ENCODE results near the gene FKBP9. TPM values are rescaled to one million over a fixed set of nuclear protein-coding genes. Genes with fewer than 3 reads are reported as not detected.
A peak's percentile ranks its signal among the peaks of the same experiment; 100 is the strongest.

Gene FKBP9
- total RNA-seq, 1 donor from 2014 or later = 157 TPM

DNA sequence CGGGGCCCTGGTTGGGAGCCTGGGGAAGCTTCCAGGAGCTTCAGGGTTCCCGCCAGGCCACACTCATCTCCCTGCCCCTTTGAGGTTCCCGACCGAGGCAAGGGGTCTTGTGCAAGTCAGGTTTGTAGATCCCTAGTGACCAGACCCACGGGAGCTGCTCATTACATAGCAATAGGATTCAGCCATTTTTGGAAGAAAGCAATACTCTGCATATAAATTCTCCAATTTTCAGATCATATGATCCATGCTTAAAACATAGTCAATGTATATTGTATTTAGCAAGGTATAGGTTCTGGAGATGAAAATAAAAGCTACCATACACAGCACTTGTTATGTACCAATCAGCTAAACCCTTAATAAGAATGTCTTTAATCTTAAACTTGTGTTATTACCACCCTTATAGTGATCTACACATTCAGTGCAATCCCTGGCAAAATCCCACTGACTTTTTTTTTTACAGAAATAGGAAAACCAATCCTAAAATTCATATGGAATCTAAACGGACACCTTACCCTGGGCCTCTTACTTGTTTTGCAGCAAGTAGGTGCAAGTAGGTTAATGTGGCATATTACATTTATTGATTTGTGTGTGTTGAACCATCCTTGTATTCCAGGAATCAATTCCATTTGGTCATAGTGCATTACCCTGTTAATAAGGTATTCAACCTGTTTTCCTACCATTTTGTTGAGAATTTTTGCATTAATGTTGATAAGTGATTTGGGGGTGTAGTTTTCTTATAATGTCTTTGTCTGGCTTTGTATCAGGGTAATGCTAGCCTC, 13.8 kb upstream of the FKBP9 start:
- Histone ChIP-seq H3K9me3 (ENCODE audit: insufficient read depth, low read depth, low read length) (peaks cover 4% of the 10 kb centered on the region), H3K36me3 (ENCODE audit: insufficient read depth, low read length) (peaks cover 2% of the 10 kb centered on the region), H3K27me3 (ENCODE audit: insufficient read depth, low read length) (no peaks in the 10 kb centered on the region), H3K4me1 (ENCODE audit: insufficient read depth, low read length) (peaks cover 7% of the 10 kb centered on the region), H3K79me2 (ENCODE audit: insufficient read depth, low read length) (peaks cover 21% of the 10 kb centered on the region), H4K20me1 (ENCODE audit: insufficient read depth, low read length) (peaks cover 8% of the 10 kb centered on the region), H3K4me3 (ENCODE audit: insufficient read depth, low read depth, low read length) (peak overlapping the region; percentile 63), H3K9ac (ENCODE audit: low read length) (peak overlapping the region; percentile 87), H3K4me2 (ENCODE audit: low read length) (peak overlapping the region; percentile 92), H2AFZ (ENCODE audit: low read depth, low read length) (peak overlapping the region; percentile 53), H3K27ac (ENCODE audit: low read depth, low read length) (no peak overlapping the region)
- TF ChIP-seq EZH2 (IDR thresholded peaks at IDR 0.05; ENCODE audit: insufficient read depth, low read length) = no peak
- TF ChIP-seq, protein P1, sequence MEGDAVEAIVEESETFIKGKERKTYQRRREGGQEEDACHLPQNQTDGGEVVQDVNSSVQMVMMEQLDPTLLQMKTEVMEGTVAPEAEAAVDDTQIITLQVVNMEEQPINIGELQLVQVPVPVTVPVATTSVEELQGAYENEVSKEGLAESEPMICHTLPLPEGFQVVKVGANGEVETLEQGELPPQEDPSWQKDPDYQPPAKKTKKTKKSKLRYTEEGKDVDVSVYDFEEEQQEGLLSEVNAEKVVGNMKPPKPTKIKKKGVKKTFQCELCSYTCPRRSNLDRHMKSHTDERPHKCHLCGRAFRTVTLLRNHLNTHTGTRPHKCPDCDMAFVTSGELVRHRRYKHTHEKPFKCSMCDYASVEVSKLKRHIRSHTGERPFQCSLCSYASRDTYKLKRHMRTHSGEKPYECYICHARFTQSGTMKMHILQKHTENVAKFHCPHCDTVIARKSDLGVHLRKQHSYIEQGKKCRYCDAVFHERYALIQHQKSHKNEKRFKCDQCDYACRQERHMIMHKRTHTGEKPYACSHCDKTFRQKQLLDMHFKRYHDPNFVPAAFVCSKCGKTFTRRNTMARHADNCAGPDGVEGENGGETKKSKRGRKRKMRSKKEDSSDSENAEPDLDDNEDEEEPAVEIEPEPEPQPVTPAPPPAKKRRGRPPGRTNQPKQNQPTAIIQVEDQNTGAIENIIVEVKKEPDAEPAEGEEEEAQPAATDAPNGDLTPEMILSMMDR (IDR thresholded peaks at IDR 0.05; ENCODE audit: insufficient read depth, low read depth, low read length) = no peak
- no peak for DNase-seq (ENCODE audit: low read depth)
- Mint-ChIP-seq H3K27me3 (ENCODE audit: low read depth, unreplicated experiment) (peaks cover 5% of the 10 kb centered on the region), H3K36me3 (ENCODE audit: low read depth, unreplicated experiment) (peaks cover 5% of the 10 kb centered on the region), H3K4me1 (ENCODE audit: low read depth, unreplicated experiment) (no peaks in the 10 kb centered on the region), H3K27ac (ENCODE audit: unreplicated experiment) (no peak overlapping the region), H3K9me3 (ENCODE audit: unreplicated experiment) (peaks cover 9% of the 10 kb centered on the region), H3K4me3 (ENCODE audit: unreplicated experiment) (peak overlapping the region; percentile 74)
- no peak for FAIRE-seq

DNA sequence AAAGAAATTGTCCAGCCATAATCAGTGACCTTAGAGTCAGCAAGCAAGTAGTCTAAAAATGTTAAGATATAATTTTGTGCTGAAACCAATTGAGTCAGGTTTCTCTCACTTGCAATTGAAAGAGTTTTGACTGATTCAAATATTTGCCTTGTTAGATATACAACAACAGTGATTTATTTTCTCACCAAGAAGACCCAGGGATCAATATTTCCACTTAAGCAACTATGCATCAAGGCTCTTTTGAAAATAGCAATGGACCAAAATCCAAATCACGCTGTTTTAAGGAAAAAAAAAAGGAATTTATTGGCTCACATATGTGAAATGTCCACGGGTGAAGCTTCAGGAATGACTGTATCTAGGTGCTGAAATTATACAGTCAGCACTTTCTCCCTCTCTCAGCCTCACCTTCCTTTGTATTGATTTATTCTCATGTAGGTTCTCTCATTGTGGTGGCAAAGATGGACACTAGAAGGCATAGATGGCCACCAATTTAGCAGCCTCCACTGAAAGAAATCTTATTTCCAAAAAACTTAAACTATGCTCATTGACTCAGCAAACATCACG, 9.7 kb upstream of the FKBP9 start:
- FAIRE-seq (no peak), DNase-seq (ENCODE audit: low read depth) (no peak)
- Histone ChIP-seq H3K27me3 (ENCODE audit: insufficient read depth, low read length) (no peaks in the 10 kb centered on the region), H3K4me2 (ENCODE audit: low read length) (no peak overlapping the region), H3K9me3 (ENCODE audit: insufficient read depth, low read depth, low read length) (peaks cover 8% of the 10 kb centered on the region), H3K4me1 (ENCODE audit: insufficient read depth, low read length) (no peaks in the 10 kb centered on the region), H3K27ac (ENCODE audit: low read depth, low read length) (no peak overlapping the region), H3K4me3 (ENCODE audit: insufficient read depth, low read depth, low read length) (no peak overlapping the region), H4K20me1 (ENCODE audit: insufficient read depth, low read length) (no peaks in the 10 kb centered on the region), H3K36me3 (ENCODE audit: insufficient read depth, low read length) (no peaks in the 10 kb centered on the region), H3K79me2 (ENCODE audit: insufficient read depth, low read length) (no peaks in the 10 kb centered on the region), H2AFZ (ENCODE audit: low read depth, low read length) (no peak overlapping the region), H3K9ac (ENCODE audit: low read length) (no peak overlapping the region)
- TF ChIP-seq, protein P1 (IDR thresholded peaks at IDR 0.05; ENCODE audit: insufficient read depth, low read depth, low read length) = no peak
- TF ChIP-seq EZH2 (IDR thresholded peaks at IDR 0.05; ENCODE audit: insufficient read depth, low read length) = no peak
- Mint-ChIP-seq H3K4me3 (ENCODE audit: unreplicated experiment) (no peak overlapping the region), H3K9me3 (ENCODE audit: unreplicated experiment) (peaks cover 10% of the 10 kb centered on the region), H3K27ac (ENCODE audit: unreplicated experiment) (no peak overlapping the region), H3K36me3 (ENCODE audit: low read depth, unreplicated experiment) (no peaks in the 10 kb centered on the region), H3K4me1 (ENCODE audit: low read depth, unreplicated experiment) (no peaks in the 10 kb centered on the region), H3K27me3 (ENCODE audit: low read depth, unreplicated experiment) (peaks cover 10% of the 10 kb centered on the region)

DNA sequence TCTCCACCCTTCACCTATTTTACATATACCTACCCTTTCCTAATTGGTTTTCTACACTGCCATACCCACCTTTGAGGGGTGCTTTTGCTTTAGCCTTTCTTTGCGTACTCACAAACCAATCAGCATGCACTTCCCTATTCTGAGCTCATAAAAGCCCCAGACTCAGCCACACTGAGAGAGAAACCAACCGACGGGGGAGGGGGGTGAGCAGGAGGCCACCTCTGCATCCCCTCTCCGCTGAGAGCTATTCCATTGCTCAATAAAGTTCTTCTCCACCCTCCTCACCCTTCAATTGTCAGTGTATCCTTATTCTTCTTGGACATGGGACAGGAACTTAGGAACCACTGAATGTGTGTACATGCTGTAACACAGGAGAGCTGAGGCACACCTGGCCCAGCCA, 9.0 kb upstream of the FKBP9 start:
- H3K9ac ChIP-seq (ENCODE audit: low read length) = no peak overlapping the region
- H3K27me3 ChIP-seq (ENCODE audit: insufficient read depth, low read length) = no peaks in the 10 kb centered on the region
- H3K79me2 ChIP-seq (ENCODE audit: insufficient read depth, low read length) = no peaks in the 10 kb centered on the region
- H3K4me3 ChIP-seq (ENCODE audit: insufficient read depth, low read depth, low read length) = no peak overlapping the region
- peaks cover 8% of the 10 kb centered on the region for H3K9me3 ChIP-seq (ENCODE audit: insufficient read depth, low read depth, low read length)
- FAIRE-seq = no peak
- no peak for DNase-seq (ENCODE audit: low read depth)
- H2AFZ ChIP-seq (ENCODE audit: low read depth, low read length) = no peak overlapping the region
- Mint-ChIP-seq H3K4me3 (ENCODE audit: unreplicated experiment) (no peak overlapping the region), H3K36me3 (ENCODE audit: low read depth, unreplicated experiment) (no peaks in the 10 kb centered on the region), H3K27ac (ENCODE audit: unreplicated experiment) (no peak overlapping the region), H3K4me1 (ENCODE audit: low read depth, unreplicated experiment) (no peaks in the 10 kb centered on the region), H3K27me3 (ENCODE audit: low read depth, unreplicated experiment) (peaks cover 10% of the 10 kb centered on the region), H3K9me3 (ENCODE audit: unreplicated experiment) (peaks cover 10% of the 10 kb centered on the region)
- no peak overlapping the region for H3K27ac ChIP-seq (ENCODE audit: low read depth, low read length)
- no peaks in the 10 kb centered on the region for H4K20me1 ChIP-seq (ENCODE audit: insufficient read depth, low read length)
- no peak overlapping the region for H3K4me2 ChIP-seq (ENCODE audit: low read length)
- no peaks in the 10 kb centered on the region for H3K36me3 ChIP-seq (ENCODE audit: insufficient read depth, low read length)
- no peak for TF ChIP-seq EZH2 (IDR thresholded peaks at IDR 0.05; ENCODE audit: insufficient read depth, low read length)
- TF ChIP-seq, protein P1 (IDR thresholded peaks at IDR 0.05; ENCODE audit: insufficient read depth, low read depth, low read length) = no peak
- H3K4me1 ChIP-seq (ENCODE audit: insufficient read depth, low read length) = no peaks in the 10 kb centered on the region

Measured in astrocyte (in vitro differentiated cells and primary cell).